ENCODE measurements around the gene GHRL. TPM values are rescaled to one million over a fixed set of nuclear protein-coding genes. Genes with fewer than 3 reads are reported as not detected.

GHRL gene
- total RNA-seq, 1 donor: under 0.01 TPM

- H3K4me1 ChIP-seq (ENCODE audit: insufficient read depth, low read length): peaks cover 21% of the 10 kb centered on the region
- H3K27ac ChIP-seq (ENCODE audit: low read depth, low read length): no peak overlapping the region
- no peak for TF ChIP-seq CTCF (IDR thresholded peaks at IDR 0.05; ENCODE audit: extremely low read depth, low read depth, low read length)
- no peaks in the 10 kb centered on the region for H3K79me2 ChIP-seq (ENCODE audit: insufficient read depth, low read length)
- no peak for DNase-seq (ENCODE audit: insufficient read length, low spot score, missing footprints)
- peaks cover 3% of the 10 kb centered on the region for H4K20me1 ChIP-seq (ENCODE audit: insufficient read depth, low read length)
- no peak overlapping the region for H3K4me3 ChIP-seq (ENCODE audit: insufficient read depth, low read length)
- H3K9me3 ChIP-seq (ENCODE audit: low read depth, low read length): no peaks in the 10 kb centered on the region
- H3K27me3 ChIP-seq (ENCODE audit: insufficient read depth, low read length): no peaks in the 10 kb centered on the region
- no peak overlapping the region for H2AFZ ChIP-seq (ENCODE audit: low read length)
- H3K4me2 ChIP-seq (ENCODE audit: insufficient read depth, low read length): no peak overlapping the region
- H3K36me3 ChIP-seq (ENCODE audit: insufficient read depth, low read length): peaks cover 13% of the 10 kb centered on the region
Observed at GRCh38 chr3:10289787-10290355, 2.9 kb downstream of the GHRL start.

DNA sequence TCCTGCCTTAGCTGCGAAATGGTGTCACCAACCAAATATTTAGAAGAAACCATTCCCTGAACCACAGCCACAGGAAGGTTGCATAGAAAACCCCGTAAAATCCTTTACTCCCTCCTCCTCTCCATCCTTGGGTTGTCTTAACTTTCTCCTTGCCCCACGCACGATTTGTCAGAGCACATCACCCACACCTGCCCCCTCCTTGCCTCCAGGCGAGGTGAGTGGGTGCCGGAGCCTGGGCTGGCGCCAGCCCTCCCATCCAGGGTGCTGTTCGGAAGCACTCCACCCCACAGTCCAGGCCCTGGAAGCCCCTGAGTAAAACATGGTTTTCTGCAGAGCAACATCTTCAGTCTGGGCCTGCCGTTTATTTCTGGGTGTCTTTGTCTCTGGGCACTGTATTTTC lies 3.7 kb downstream of the GHRL start:
- Histone ChIP-seq H4K20me1 (ENCODE audit: insufficient read depth, low read length) (peaks cover 3% of the 10 kb centered on the region), H2AFZ (ENCODE audit: low read length) (no peak overlapping the region), H3K9me3 (ENCODE audit: low read depth, low read length) (no peaks in the 10 kb centered on the region), H3K4me2 (ENCODE audit: insufficient read depth, low read length) (no peak overlapping the region), H3K4me1 (ENCODE audit: insufficient read depth, low read length) (peaks cover 21% of the 10 kb centered on the region), H3K27ac (ENCODE audit: low read depth, low read length) (no peak overlapping the region), H3K27me3 (ENCODE audit: insufficient read depth, low read length) (no peaks in the 10 kb centered on the region), H3K36me3 (ENCODE audit: insufficient read depth, low read length) (peaks cover 13% of the 10 kb centered on the region), H3K79me2 (ENCODE audit: insufficient read depth, low read length) (peaks cover under 1% of the 10 kb centered on the region), H3K4me3 (ENCODE audit: insufficient read depth, low read length) (no peak overlapping the region)
- no peak for DNase-seq (ENCODE audit: insufficient read length, low spot score, missing footprints)
- no peak for TF ChIP-seq CTCF (IDR thresholded peaks at IDR 0.05; ENCODE audit: extremely low read depth, low read depth, low read length)

GRCh38 chr3:10288575-10288960 lies 4.2 kb downstream of the GHRL start:
- Histone ChIP-seq H3K27ac (ENCODE audit: low read depth, low read length) (no peak overlapping the region), H2AFZ (ENCODE audit: low read length) (no peak overlapping the region), H3K79me2 (ENCODE audit: insufficient read depth, low read length) (peaks cover 6% of the 10 kb centered on the region), H4K20me1 (ENCODE audit: insufficient read depth, low read length) (peaks cover 3% of the 10 kb centered on the region), H3K4me3 (ENCODE audit: insufficient read depth, low read length) (no peak overlapping the region), H3K4me2 (ENCODE audit: insufficient read depth, low read length) (no peak overlapping the region), H3K4me1 (ENCODE audit: insufficient read depth, low read length) (peaks cover 21% of the 10 kb centered on the region), H3K36me3 (ENCODE audit: insufficient read depth, low read length) (peaks cover 13% of the 10 kb centered on the region), H3K27me3 (ENCODE audit: insufficient read depth, low read length) (no peaks in the 10 kb centered on the region), H3K9me3 (ENCODE audit: low read depth, low read length) (no peaks in the 10 kb centered on the region)
- no peak for TF ChIP-seq CTCF (IDR thresholded peaks at IDR 0.05; ENCODE audit: extremely low read depth, low read depth, low read length)
- DNase-seq (ENCODE audit: insufficient read length, low spot score, missing footprints): no peak

GRCh38 chr3:10287936-10288574 lies 4.7 kb downstream of the GHRL start:
- Histone ChIP-seq H3K9me3 (ENCODE audit: low read depth, low read length) (no peaks in the 10 kb centered on the region), H3K27ac (ENCODE audit: low read depth, low read length) (no peak overlapping the region), H3K4me2 (ENCODE audit: insufficient read depth, low read length) (no peak overlapping the region), H3K27me3 (ENCODE audit: insufficient read depth, low read length) (no peaks in the 10 kb centered on the region), H2AFZ (ENCODE audit: low read length) (no peak overlapping the region), H3K4me3 (ENCODE audit: insufficient read depth, low read length) (no peak overlapping the region), H3K4me1 (ENCODE audit: insufficient read depth, low read length) (peaks cover 20% of the 10 kb centered on the region), H3K79me2 (ENCODE audit: insufficient read depth, low read length) (peaks cover 9% of the 10 kb centered on the region), H4K20me1 (ENCODE audit: insufficient read depth, low read length) (peaks cover 3% of the 10 kb centered on the region), H3K36me3 (ENCODE audit: insufficient read depth, low read length) (peaks cover 12% of the 10 kb centered on the region)
- TF ChIP-seq CTCF (IDR thresholded peaks at IDR 0.05; ENCODE audit: extremely low read depth, low read depth, low read length): no peak
- no peak for DNase-seq (ENCODE audit: insufficient read length, low spot score, missing footprints)
